Thyroid gland (tissue), 4 donors: ENCODE measurements around the gene GEN1. TPM values are rescaled to one million over a fixed set of nuclear protein-coding genes. Genes with fewer than 3 reads are reported as not detected.

Experiments used
- DNase-seq, 2 donors: peaks; one replicate each; pipeline ENCODE4 v3.0.0-alpha.2; 2019
- H3K27ac ChIP-seq, 3 donors: fragments of 200-600 bp; sonication (generic); 1 replicate in 2 of 3; 2 replicates in 1 of 3; pipeline ENCODE4 v1.5.1; 2016 to 2019; ENCODE audit warnings: mild to moderate bottlenecking in 1 of 3, moderate library complexity in 1 of 3
- H3K27me3 ChIP-seq: fragments of 200-600 bp; sonication (generic); one replicate; pipeline ENCODE4 v1.5.1; 2019
- H3K36me3 ChIP-seq, 2 donors: fragments of 200-600 bp; sonication (generic); one replicate each; pipeline ENCODE4 v1.5.1; 2016 to 2019
- H3K4me1 ChIP-seq, 2 donors: fragments of 200-600 bp; sonication (generic); one replicate each; pipeline ENCODE4 v1.5.1; 2017 to 2019
- H3K4me3 ChIP-seq, 3 donors: fragments of 200-600 bp; sonication (generic); replicated peaks in 1 of 3; 1 replicate in 2 of 3; 2 replicates in 1 of 3; pipeline ENCODE4 v1.5.1; 2016; ENCODE audit warnings: mild to moderate bottlenecking in 1 of 3
- H3K9me3 ChIP-seq: fragments of 200-600 bp; sonication (generic); one replicate; pipeline ENCODE4 v1.5.1; 2017
- POLR2A ChIP-seq, 2 donors: fragments of 450-650 bp; IDR thresholded peaks; one replicate each; pipeline ENCODE4 v1.6.1; 2017; ENCODE audit warnings: antibody characterized with exemption in 2 of 2, mild to moderate bottlenecking in 2 of 2, moderate library complexity in 1 of 2
- WGBS, 2 donors: methylation state at CpG; one replicate each; pipeline ENCODE4 v1.1.5; 2017; 5-methylcytosine and 5-hydroxymethylcytosine counted together
- intact Hi-C: fragments of 100-400 bp; cut with DNase I; formaldehyde crosslinking; loops from one replicate; pipeline ENCODE4 v1.15.1; 2023
- total RNA-seq, 4 donors: library from RNA; depleted of rRNA; stranded (reverse); fragments of >200 nt; gene quantifications; one replicate each; pipeline ENCODE4 v1.2.3, GENCODE V29; 2016
- TF ChIP-seq, protein P1 (sequence below), 6 experiments: fragments of 200-600 bp in 3 of 6; fragments of 450-650 bp in 3 of 6; sonication (generic) in 3 of 6; IDR thresholded peaks; one replicate each; pipeline ENCODE4 v1.5.1; 2016 to 2019; ENCODE audit warnings: antibody characterized with exemption in 6 of 6, mild to moderate bottlenecking in 2 of 6, inconsistent platforms in 1 of 6, moderate library complexity in 1 of 6

GEN1 gene
- total RNA-seq, 4 donors from 2014 or later: 4.4 to 15.9 (median 9.8) TPM

- Histone ChIP-seq H3K4me1 (no peaks in the 10 kb centered on the region), H3K36me3 (no peaks in the 10 kb centered on the region), H3K27me3 (no peaks in the 10 kb centered on the region), H3K4me3 (no peak within 1 kb of the TSS), H3K9me3 (no peaks in the 10 kb centered on the region), H3K27ac (no peak within 1 kb of the TSS)
- TF ChIP-seq, protein P1, sequence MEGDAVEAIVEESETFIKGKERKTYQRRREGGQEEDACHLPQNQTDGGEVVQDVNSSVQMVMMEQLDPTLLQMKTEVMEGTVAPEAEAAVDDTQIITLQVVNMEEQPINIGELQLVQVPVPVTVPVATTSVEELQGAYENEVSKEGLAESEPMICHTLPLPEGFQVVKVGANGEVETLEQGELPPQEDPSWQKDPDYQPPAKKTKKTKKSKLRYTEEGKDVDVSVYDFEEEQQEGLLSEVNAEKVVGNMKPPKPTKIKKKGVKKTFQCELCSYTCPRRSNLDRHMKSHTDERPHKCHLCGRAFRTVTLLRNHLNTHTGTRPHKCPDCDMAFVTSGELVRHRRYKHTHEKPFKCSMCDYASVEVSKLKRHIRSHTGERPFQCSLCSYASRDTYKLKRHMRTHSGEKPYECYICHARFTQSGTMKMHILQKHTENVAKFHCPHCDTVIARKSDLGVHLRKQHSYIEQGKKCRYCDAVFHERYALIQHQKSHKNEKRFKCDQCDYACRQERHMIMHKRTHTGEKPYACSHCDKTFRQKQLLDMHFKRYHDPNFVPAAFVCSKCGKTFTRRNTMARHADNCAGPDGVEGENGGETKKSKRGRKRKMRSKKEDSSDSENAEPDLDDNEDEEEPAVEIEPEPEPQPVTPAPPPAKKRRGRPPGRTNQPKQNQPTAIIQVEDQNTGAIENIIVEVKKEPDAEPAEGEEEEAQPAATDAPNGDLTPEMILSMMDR (IDR thresholded peaks at IDR 0.05): no peak
- no peak for TF ChIP-seq POLR2A (IDR thresholded peaks at IDR 0.05)
- intact Hi-C loops: no loop called here
- 72 to 92% methylated on average over 16 to 22 of the region's 26 CpGs for WGBS, 2 donors
- peak; percentile 64 to 68 for DNase-seq
These were observed 62.7 kb downstream of the GEN1 start, which contains the start of gene MSGN1 for GRCh38 chr2:17816396-17817245. Gene MSGN1, plus strand, starts transcription at chr2:17816460. Its CDS starts 59 bp downstream, at chr2:17816519.

DNA sequence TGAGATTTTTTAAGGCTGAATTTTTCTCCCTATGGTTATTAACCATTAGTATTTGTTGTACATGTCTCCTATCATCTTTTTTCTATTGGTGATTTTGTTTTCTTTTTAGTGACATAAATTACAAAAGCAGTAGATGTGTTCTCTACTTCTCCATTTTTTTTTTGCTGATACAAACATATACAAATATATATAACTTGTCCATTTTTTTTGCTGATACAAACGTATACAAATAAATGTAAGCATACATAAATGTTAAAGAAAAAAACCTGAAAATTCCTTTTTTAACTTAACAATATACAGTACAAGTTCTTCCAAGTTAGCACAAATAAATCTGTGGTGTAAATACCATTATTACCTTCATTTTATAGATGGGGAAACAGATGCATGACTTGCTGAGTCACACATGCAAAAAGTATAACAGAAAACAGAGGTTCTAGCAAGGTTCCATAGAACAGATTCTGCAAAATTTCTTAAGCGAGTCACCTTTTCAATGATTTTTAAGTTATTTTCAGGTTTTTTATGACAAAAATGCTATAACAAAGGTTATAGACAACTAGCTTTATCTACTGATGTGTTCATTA is 64.4 kb downstream of the GEN1 start:
- Histone ChIP-seq H3K4me1 (no peaks in the 10 kb centered on the region), H3K9me3 (no peaks in the 10 kb centered on the region), H3K4me3 (no peak overlapping the region), H3K27ac (no peak overlapping the region), H3K36me3 (no peaks in the 10 kb centered on the region), H3K27me3 (no peaks in the 10 kb centered on the region)
- TF ChIP-seq, protein P1 (IDR thresholded peaks at IDR 0.05): no peak
- TF ChIP-seq POLR2A (IDR thresholded peaks at IDR 0.05): no peak
- intact Hi-C loops: no loop called here
- no peak for DNase-seq
- WGBS, 2 donors: 87 to 92% methylated on average over 2 of the region's 2 CpGs

- 78 to 80% methylated on average over 3 of the region's 3 CpGs for WGBS, 2 donors
- Histone ChIP-seq H3K36me3 (no peaks in the 10 kb centered on the region), H3K4me3 (no peak overlapping the region), H3K27ac (no peak overlapping the region), H3K4me1 (no peaks in the 10 kb centered on the region), H3K9me3 (no peaks in the 10 kb centered on the region), H3K27me3 (no peaks in the 10 kb centered on the region)
- intact Hi-C loops: no loop called here
- TF ChIP-seq, protein P1 (IDR thresholded peaks at IDR 0.05): no peak
- no peak for TF ChIP-seq POLR2A (IDR thresholded peaks at IDR 0.05)
- DNase-seq: no peak
These were observed 67.1 kb downstream of the GEN1 start for GRCh38 chr2:17821080-17821479.

DNA sequence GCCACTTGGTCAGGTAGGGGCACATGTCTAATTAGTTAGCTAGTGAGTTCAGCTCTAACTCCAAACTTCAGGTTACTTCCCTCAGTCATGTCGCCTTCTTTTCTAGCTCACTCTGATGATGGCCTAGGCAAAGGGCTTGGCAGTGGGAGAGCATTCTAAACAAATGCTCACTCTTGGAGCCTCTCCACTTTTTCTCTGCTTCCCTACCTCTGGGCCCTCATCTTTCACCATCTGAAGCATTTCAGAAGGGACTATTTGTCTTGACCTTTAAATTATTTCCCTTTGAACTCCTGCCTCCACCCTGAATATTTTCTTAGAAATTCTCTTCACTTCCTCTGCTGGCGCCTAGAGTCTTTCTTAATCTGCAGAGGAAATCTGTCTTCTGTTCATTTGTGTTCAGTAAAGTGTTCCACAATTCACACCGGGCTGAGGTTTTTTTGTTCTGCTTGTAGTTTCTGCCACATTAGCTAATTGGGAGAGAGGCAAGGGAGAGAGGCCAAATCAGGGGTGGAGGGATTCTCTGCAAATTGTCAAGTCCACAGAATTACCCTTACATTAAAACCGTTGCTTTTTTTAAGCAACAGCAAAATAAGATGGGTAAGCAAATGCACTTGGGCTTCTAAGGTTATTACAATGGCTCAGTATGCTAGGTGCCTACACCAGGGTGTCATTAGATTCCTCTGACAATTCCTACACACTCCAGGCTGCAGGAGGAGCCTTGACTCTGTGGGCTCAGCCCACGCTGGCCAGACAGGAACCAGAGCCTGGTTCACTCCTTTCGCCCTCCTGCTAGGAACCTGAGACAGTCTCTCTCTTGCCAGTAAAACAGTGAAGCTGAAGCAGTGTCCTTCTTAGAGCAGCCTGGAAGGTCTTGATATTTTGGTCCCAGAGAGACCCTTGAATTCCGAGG is 67.9 kb downstream of the GEN1 start:
- Histone ChIP-seq H3K27me3 (no peaks in the 10 kb centered on the region), H3K4me3 (no peak overlapping the region), H3K4me1 (no peaks in the 10 kb centered on the region), H3K36me3 (no peaks in the 10 kb centered on the region), H3K27ac (no peak overlapping the region), H3K9me3 (no peaks in the 10 kb centered on the region)
- no peak for DNase-seq
- TF ChIP-seq, protein P1 (IDR thresholded peaks at IDR 0.05): no peak
- no peak for TF ChIP-seq POLR2A (IDR thresholded peaks at IDR 0.05)
- intact Hi-C loops: no loop called here
- WGBS, 2 donors: 54 to 56% methylated on average over 7 of the region's 7 CpGs
